Brain microvascular endothelial cell (primary cell): Measurements from ENCODE around the gene ARHGEF18.

Experiments used
- DNase-seq: peaks from one replicate; pipeline ENCODE4 v3.0.0-alpha.2; 2020
- H3K27ac ChIP-seq: fragments of 250-450 bp; sonication (Bioruptor Pico); 2 replicates; pipeline ENCODE4 v1.5.1; 2020; ENCODE audit warnings: mild to moderate bottlenecking, moderate library complexity
- H3K27me3 ChIP-seq: fragments of 250-450 bp; sonication (Bioruptor Pico); replicated peaks from 2 replicates; pipeline ENCODE4 v1.5.1; 2020; ENCODE audit warnings: mild to moderate bottlenecking
- H3K36me3 ChIP-seq: fragments of 250-450 bp; sonication (Bioruptor Pico); replicated peaks from 2 replicates; pipeline ENCODE4 v1.5.1; 2020; ENCODE audit warnings: mild to moderate bottlenecking
- H3K4me3 ChIP-seq: 2 replicates; pipeline ENCODE4 v1.5.1; 2011; ENCODE audit warnings: low read depth, mild to moderate bottlenecking, control low read depth, low read length, moderate library complexity
- in situ Hi-C: cut with HindIII; loops from 2 replicates; pipeline ENCODE4 v1.10.0; 2017; ENCODE audit warnings: low sequenced_read_pairs, low pct_ligation_motif_present
- TF ChIP-seq, protein P1 (sequence below): IDR thresholded peaks from 2 replicates; pipeline ENCODE4 v1.5.1; 2011; ENCODE audit warnings: low read depth, mild to moderate bottlenecking, moderate library complexity, low read length, control low read depth, inconsistent platforms; ENCODE audit errors: missing control alignments

ARHGEF18 gene

DNA sequence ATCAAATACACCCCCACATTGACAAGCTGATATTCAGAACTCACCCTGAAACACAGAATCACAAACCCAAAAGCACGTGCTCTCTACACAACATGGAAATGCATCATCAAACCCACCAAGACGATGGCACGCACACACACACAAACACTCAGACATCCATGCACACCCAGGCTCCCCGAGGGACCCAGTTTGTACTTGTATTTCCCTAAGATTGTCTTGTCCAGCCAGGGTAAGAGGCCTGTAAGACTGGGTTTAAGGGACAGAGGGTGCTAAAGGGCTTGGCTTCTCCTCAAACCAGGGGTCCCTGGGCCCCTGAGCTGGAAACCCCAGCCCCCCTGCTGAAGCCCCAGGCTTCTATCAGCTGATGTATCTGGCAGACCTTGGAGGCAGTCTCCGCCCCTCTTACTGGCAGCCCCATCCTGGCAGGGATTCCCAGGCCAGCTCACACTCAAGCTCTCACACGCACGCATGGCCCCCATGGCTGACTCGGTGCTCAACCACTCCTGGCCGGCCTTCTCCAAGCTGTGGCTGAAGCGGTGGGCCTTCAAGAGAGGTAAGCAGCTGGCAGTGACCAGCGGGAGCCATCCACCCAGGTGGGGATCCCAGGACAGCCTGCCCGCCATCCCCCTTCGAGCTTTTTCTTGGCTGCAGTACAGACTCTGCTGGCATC lies 6.5 kb downstream of the ARHGEF18 start:
- H3K27ac ChIP-seq = no peak overlapping the region
- DNase-seq = no peak
- in situ Hi-C loops = no loop called here
- H3K27me3 ChIP-seq = no peaks in the 10 kb centered on the region
- no peak overlapping the region for H3K4me3 ChIP-seq
- TF ChIP-seq, protein P1, sequence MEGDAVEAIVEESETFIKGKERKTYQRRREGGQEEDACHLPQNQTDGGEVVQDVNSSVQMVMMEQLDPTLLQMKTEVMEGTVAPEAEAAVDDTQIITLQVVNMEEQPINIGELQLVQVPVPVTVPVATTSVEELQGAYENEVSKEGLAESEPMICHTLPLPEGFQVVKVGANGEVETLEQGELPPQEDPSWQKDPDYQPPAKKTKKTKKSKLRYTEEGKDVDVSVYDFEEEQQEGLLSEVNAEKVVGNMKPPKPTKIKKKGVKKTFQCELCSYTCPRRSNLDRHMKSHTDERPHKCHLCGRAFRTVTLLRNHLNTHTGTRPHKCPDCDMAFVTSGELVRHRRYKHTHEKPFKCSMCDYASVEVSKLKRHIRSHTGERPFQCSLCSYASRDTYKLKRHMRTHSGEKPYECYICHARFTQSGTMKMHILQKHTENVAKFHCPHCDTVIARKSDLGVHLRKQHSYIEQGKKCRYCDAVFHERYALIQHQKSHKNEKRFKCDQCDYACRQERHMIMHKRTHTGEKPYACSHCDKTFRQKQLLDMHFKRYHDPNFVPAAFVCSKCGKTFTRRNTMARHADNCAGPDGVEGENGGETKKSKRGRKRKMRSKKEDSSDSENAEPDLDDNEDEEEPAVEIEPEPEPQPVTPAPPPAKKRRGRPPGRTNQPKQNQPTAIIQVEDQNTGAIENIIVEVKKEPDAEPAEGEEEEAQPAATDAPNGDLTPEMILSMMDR = no peak
- H3K36me3 ChIP-seq = no peaks in the 10 kb centered on the region

DNA sequence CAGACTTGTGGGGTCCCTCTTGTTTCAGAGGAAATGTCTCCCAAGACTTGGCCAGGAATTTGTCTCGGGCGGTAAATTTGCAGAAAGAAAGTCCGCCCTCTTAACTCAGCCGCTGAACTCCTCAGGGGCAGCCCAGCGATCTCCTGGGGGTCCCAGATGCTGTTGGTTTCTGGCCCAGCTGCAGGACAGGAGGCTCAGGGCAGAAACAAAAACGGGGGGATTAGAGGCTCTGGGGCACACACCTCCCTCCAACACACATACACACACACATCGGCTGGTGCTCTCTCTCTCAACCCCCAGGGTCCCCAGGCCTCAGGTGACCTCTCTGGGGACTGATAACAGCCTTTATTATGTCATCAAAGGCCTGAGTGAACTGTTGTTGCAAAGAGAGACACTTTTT lies 7.1 kb downstream of the ARHGEF18 start:
- in situ Hi-C loops = no loop called here
- no peak for DNase-seq
- TF ChIP-seq, protein P1 = no peak
- Histone ChIP-seq H3K4me3 (no peak overlapping the region), H3K27me3 (no peaks in the 10 kb centered on the region), H3K27ac (no peak overlapping the region), H3K36me3 (no peaks in the 10 kb centered on the region)

DNA sequence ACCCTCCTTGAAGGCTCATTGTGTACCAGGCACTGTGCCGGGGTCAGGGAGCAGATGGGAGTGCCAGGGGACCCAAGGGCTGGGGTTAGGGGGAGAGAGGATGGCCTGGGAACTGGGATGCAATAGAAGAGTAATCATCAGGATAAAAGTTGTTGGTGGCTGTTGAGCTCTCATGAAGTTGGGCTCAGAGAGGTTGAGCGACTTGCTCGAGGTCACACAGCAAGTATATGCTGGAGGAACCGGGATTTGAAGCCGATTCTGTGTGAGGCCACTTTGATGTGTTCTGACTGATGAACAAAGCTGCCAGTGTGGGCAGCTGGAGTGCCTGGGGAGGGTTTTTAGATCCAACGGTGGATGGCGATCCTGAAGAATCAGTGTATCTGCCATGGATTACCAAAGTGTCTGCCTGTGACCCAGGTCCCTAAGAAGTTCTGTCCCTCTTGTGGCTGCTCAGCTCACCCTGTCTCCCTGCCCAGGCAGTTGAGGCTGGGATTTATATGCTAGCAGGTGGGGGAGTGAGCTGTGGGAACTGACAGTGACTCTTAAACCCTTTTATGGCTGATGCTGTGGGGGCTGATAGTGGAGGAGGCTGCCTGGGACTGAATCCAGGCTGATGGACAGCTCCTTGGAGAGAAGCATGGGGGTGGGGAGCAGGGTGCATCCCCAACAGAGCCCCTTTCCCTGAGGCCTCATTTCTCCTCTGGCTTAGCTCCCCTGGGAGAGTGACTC lies 8.3 kb downstream of the ARHGEF18 start:
- TF ChIP-seq, protein P1 = no peak
- no peak overlapping the region for H3K4me3 ChIP-seq
- DNase-seq = no peak
- no peak overlapping the region for H3K27ac ChIP-seq
- in situ Hi-C loops = no loop called here
- no peaks in the 10 kb centered on the region for H3K27me3 ChIP-seq
- H3K36me3 ChIP-seq = no peaks in the 10 kb centered on the region

DNA sequence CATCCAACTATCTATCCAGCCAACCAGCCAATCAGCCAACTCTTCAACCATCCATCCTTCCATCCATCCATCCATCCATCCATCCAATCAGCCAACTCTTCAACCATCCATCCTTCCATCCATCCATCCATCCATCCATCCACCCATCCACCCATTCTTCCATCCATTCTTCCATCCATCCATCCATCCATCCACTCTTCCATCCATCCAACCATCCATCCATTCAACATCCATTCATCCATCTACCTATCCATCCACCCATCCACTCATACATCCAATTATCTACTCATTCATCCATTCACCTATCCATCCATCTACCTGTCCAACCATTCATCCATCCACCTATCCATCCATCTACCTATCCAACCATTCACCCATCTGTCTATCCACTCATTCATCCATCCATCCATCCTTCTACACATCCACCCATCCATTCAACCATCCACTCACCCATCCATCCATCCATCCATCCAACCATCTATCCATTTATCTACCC lies 9.4 kb downstream of the ARHGEF18 start:
- no peaks in the 10 kb centered on the region for H3K36me3 ChIP-seq
- in situ Hi-C loops = no loop called here
- TF ChIP-seq, protein P1 = no peak
- no peaks in the 10 kb centered on the region for H3K27me3 ChIP-seq
- no peak overlapping the region for H3K27ac ChIP-seq
- no peak overlapping the region for H3K4me3 ChIP-seq
- DNase-seq = no peak

DNA sequence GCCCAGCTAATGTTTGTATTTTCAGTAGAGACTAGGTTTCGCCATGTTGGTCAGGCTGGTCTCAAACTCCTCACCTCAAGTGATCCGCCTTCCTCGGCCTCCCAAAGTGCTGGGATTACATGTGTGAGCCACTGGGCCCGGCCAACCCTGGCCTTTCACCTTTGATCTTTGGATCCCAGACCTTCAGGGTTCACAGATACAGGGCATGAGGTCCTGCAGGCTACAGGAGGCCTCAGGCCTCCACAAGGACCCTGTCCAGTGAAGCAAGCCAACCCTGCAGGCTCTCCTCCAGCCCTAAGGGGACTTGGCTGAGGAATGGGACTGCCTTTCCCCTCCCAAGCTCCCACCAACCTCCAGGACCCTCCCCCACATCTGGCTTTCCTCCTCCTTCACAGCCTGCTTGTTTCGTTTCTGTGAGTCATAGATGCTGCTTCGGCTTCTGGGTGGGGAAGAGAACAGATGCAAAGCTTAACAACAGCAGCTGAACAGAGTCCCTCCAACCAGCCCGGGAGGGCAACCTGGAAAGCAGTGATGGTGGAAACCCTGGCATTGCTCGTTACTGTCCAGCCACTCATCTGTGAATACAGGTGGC lies 11.8 kb downstream of the ARHGEF18 start:
- TF ChIP-seq, protein P1 = no peak
- in situ Hi-C loops = no loop called here
- no peaks in the 10 kb centered on the region for H3K27me3 ChIP-seq
- DNase-seq = no peak
- H3K4me3 ChIP-seq = no peak overlapping the region
- no peaks in the 10 kb centered on the region for H3K36me3 ChIP-seq
- no peak overlapping the region for H3K27ac ChIP-seq
